H1 (cell line): ENCODE data around the gene MAML3. TPM values are rescaled to one million over a fixed set of nuclear protein-coding genes. Genes with fewer than 3 reads are reported as not detected.

ENCODE experiments used
- CHD1 ChIP-seq: IDR thresholded peaks from 2 replicates; pipeline ENCODE4 v1.6.1; 2012; ENCODE audit warnings: low read depth, low read length, improper control_type of control experiment
- CREB1 ChIP-seq: IDR thresholded peaks from 2 replicates; pipeline ENCODE4 v1.6.1; 2012; ENCODE audit warnings: inconsistent platforms
- POU5F1 ChIP-seq: IDR thresholded peaks from 2 replicates; pipeline ENCODE4 v1.6.1; 2011; ENCODE audit warnings: low read depth, mild to moderate bottlenecking, low read length, moderate library complexity
- SP1 ChIP-seq: IDR thresholded peaks from 2 replicates; pipeline ENCODE4 v1.6.1; 2011; ENCODE audit warnings: low read depth, low read length
- SP2 ChIP-seq: IDR thresholded peaks from 2 replicates; pipeline ENCODE4 v1.6.1; 2012; ENCODE audit warnings: mild to moderate bottlenecking, low read length, inconsistent platforms
- TBP ChIP-seq: IDR thresholded peaks from 2 replicates; pipeline ENCODE4 v1.6.1; 2011; ENCODE audit warnings: low read depth, low read length, improper control_type of control experiment
- TCF12 ChIP-seq: IDR thresholded peaks from 2 replicates; pipeline ENCODE4 v1.6.1; 2011; ENCODE audit warnings: low read depth, mild to moderate bottlenecking, low read length
- polyA plus RNA-seq, 7 experiments: library from polyadenylated mRNA; depleted of rRNA in 3 of 7; stranded (reverse) in 5 of 7; unstranded in 2 of 7; fragments of >200 nt in 5 of 7; fragments of 200-250 nt in 2 of 7; gene quantifications; 1 replicate in 5 of 7; 2 replicates in 1 of 7; 4 replicates in 1 of 7; pipeline versions ENCODE4 v1.2.1 to v1.2.3, GENCODE V29; 2011 to 2013; ENCODE audit warnings: missing spikeins in 2 of 7, mixed read lengths in 2 of 7
- total RNA-seq: library from RNA; stranded (reverse); fragmentation: NEBNext Ultra II Directional; extraction: Animal tissue kit (Norgen Biotek cat#: 25700); gene quantifications from 2 replicates; pipeline ENCODE4 v1.2.1, GENCODE V29; 2021
- TF ChIP-seq, protein P1 (sequence below): fragments of 300-600 bp; sonication (generic); IDR thresholded peaks from 2 replicates; pipeline ENCODE4 v1.7.1; 2012; ENCODE audit warnings: low read length, moderate library complexity, mild to moderate bottlenecking, inconsistent platforms; ENCODE audit not compliant: insufficient replicate concordance

MAML3 gene
- total and polyA plus RNA-seq, 2 of the 8 experiments (the other 6 are each of a cell fraction or from before 2014, with no cell fraction given) = 2.1 to 5.7 TPM

GRCh38 chr4:139969635-139970266, 184.2 kb downstream of the MAML3 start (continued):
- TF ChIP-seq, protein P1, sequence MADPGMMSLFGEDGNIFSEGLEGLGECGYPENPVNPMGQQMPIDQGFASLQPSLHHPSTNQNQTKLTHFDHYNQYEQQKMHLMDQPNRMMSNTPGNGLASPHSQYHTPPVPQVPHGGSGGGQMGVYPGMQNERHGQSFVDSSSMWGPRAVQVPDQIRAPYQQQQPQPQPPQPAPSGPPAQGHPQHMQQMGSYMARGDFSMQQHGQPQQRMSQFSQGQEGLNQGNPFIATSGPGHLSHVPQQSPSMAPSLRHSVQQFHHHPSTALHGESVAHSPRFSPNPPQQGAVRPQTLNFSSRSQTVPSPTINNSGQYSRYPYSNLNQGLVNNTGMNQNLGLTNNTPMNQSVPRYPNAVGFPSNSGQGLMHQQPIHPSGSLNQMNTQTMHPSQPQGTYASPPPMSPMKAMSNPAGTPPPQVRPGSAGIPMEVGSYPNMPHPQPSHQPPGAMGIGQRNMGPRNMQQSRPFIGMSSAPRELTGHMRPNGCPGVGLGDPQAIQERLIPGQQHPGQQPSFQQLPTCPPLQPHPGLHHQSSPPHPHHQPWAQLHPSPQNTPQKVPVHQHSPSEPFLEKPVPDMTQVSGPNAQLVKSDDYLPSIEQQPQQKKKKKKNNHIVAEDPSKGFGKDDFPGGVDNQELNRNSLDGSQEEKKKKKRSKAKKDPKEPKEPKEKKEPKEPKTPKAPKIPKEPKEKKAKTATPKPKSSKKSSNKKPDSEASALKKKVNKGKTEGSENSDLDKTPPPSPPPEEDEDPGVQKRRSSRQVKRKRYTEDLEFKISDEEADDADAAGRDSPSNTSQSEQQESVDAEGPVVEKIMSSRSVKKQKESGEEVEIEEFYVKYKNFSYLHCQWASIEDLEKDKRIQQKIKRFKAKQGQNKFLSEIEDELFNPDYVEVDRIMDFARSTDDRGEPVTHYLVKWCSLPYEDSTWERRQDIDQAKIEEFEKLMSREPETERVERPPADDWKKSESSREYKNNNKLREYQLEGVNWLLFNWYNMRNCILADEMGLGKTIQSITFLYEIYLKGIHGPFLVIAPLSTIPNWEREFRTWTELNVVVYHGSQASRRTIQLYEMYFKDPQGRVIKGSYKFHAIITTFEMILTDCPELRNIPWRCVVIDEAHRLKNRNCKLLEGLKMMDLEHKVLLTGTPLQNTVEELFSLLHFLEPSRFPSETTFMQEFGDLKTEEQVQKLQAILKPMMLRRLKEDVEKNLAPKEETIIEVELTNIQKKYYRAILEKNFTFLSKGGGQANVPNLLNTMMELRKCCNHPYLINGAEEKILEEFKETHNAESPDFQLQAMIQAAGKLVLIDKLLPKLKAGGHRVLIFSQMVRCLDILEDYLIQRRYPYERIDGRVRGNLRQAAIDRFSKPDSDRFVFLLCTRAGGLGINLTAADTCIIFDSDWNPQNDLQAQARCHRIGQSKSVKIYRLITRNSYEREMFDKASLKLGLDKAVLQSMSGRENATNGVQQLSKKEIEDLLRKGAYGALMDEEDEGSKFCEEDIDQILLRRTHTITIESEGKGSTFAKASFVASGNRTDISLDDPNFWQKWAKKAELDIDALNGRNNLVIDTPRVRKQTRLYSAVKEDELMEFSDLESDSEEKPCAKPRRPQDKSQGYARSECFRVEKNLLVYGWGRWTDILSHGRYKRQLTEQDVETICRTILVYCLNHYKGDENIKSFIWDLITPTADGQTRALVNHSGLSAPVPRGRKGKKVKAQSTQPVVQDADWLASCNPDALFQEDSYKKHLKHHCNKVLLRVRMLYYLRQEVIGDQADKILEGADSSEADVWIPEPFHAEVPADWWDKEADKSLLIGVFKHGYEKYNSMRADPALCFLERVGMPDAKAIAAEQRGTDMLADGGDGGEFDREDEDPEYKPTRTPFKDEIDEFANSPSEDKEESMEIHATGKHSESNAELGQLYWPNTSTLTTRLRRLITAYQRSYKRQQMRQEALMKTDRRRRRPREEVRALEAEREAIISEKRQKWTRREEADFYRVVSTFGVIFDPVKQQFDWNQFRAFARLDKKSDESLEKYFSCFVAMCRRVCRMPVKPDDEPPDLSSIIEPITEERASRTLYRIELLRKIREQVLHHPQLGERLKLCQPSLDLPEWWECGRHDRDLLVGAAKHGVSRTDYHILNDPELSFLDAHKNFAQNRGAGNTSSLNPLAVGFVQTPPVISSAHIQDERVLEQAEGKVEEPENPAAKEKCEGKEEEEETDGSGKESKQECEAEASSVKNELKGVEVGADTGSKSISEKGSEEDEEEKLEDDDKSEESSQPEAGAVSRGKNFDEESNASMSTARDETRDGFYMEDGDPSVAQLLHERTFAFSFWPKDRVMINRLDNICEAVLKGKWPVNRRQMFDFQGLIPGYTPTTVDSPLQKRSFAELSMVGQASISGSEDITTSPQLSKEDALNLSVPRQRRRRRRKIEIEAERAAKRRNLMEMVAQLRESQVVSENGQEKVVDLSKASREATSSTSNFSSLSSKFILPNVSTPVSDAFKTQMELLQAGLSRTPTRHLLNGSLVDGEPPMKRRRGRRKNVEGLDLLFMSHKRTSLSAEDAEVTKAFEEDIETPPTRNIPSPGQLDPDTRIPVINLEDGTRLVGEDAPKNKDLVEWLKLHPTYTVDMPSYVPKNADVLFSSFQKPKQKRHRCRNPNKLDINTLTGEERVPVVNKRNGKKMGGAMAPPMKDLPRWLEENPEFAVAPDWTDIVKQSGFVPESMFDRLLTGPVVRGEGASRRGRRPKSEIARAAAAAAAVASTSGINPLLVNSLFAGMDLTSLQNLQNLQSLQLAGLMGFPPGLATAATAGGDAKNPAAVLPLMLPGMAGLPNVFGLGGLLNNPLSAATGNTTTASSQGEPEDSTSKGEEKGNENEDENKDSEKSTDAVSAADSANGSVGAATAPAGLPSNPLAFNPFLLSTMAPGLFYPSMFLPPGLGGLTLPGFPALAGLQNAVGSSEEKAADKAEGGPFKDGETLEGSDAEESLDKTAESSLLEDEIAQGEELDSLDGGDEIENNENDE = no peak
- TF ChIP-seq CREB1 = no peak
- no peak for TF ChIP-seq POU5F1
- no peak for TF ChIP-seq TCF12
- no peak for TF ChIP-seq SP1
- no peak for TF ChIP-seq TBP
- TF ChIP-seq CHD1 = no peak
- TF ChIP-seq SP2 = no peak
